HL-60 (cell line): ENCODE data around the gene SELENOI.
"Not testable (repeated sequence)": the region's sequence is repeated elsewhere in the genome, so short reads cannot be mapped to it uniquely, and the experiment has no call there.

Experiments
- DNase-seq, 2 experiments: peaks; one replicate each; pipeline ENCODE4 v3.0.0-alpha.2; 2010 to 2020; ENCODE audit warnings: low read depth in 1 of 2, low spot score in 1 of 2
- H3K27ac ChIP-seq: fragments of 250-450 bp; sonication (Bioruptor Pico); replicated peaks from 2 replicates; pipeline ENCODE4 v1.5.1; 2020; ENCODE audit warnings: mild to moderate bottlenecking, moderate library complexity
- H3K27me3 ChIP-seq: fragments of 250-450 bp; sonication (Bioruptor Pico); 2 replicates; pipeline ENCODE4 v1.5.1; 2021; ENCODE audit warnings: mild to moderate bottlenecking, moderate library complexity; ENCODE audit not compliant: insufficient read depth, poor library complexity, severe bottlenecking
- H3K4me3 ChIP-seq: replicated peaks from 2 replicates; pipeline ENCODE4 v1.5.1; 2011; ENCODE audit warnings: mild to moderate bottlenecking, control low read depth, low read length; ENCODE audit not compliant: insufficient read depth
- GABPA ChIP-seq: IDR thresholded peaks from 2 replicates; pipeline ENCODE4 v1.6.1; 2012; ENCODE audit warnings: low read depth
- POLR2AphosphoS5 ChIP-seq: IDR thresholded peaks from 2 replicates; pipeline ENCODE4 v1.6.1; 2012; ENCODE audit warnings: low read depth
- SPI1 ChIP-seq: IDR thresholded peaks from 2 replicates; pipeline ENCODE4 v1.6.1; 2012; ENCODE audit warnings: low read depth, mild to moderate bottlenecking, borderline replicate concordance
- TF ChIP-seq, protein P1 (sequence below): IDR thresholded peaks from one replicate; pipeline ENCODE4 v1.5.1; 2011; ENCODE audit warnings: low read length, control low read depth, inconsistent platforms; ENCODE audit not compliant: insufficient read depth
- TF ChIP-seq, protein P2 (sequence below): IDR thresholded peaks from 2 replicates; pipeline ENCODE4 v1.6.1; 2012; ENCODE audit warnings: low read depth; ENCODE audit not compliant: insufficient replicate concordance

SELENOI gene

GRCh38 chr2:26326514-26326913, 19.4 kb upstream of the SELENOI start:
- peak overlapping the region; percentile 79 for H3K27ac ChIP-seq
- no peak for DNase-seq
- H3K27me3 ChIP-seq: no peaks in the 10 kb centered on the region
- H3K4me3 ChIP-seq: no peak overlapping the region
- TF ChIP-seq POLR2AphosphoS5: no peak
- TF ChIP-seq, protein P1, sequence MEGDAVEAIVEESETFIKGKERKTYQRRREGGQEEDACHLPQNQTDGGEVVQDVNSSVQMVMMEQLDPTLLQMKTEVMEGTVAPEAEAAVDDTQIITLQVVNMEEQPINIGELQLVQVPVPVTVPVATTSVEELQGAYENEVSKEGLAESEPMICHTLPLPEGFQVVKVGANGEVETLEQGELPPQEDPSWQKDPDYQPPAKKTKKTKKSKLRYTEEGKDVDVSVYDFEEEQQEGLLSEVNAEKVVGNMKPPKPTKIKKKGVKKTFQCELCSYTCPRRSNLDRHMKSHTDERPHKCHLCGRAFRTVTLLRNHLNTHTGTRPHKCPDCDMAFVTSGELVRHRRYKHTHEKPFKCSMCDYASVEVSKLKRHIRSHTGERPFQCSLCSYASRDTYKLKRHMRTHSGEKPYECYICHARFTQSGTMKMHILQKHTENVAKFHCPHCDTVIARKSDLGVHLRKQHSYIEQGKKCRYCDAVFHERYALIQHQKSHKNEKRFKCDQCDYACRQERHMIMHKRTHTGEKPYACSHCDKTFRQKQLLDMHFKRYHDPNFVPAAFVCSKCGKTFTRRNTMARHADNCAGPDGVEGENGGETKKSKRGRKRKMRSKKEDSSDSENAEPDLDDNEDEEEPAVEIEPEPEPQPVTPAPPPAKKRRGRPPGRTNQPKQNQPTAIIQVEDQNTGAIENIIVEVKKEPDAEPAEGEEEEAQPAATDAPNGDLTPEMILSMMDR: no peak

DNA sequence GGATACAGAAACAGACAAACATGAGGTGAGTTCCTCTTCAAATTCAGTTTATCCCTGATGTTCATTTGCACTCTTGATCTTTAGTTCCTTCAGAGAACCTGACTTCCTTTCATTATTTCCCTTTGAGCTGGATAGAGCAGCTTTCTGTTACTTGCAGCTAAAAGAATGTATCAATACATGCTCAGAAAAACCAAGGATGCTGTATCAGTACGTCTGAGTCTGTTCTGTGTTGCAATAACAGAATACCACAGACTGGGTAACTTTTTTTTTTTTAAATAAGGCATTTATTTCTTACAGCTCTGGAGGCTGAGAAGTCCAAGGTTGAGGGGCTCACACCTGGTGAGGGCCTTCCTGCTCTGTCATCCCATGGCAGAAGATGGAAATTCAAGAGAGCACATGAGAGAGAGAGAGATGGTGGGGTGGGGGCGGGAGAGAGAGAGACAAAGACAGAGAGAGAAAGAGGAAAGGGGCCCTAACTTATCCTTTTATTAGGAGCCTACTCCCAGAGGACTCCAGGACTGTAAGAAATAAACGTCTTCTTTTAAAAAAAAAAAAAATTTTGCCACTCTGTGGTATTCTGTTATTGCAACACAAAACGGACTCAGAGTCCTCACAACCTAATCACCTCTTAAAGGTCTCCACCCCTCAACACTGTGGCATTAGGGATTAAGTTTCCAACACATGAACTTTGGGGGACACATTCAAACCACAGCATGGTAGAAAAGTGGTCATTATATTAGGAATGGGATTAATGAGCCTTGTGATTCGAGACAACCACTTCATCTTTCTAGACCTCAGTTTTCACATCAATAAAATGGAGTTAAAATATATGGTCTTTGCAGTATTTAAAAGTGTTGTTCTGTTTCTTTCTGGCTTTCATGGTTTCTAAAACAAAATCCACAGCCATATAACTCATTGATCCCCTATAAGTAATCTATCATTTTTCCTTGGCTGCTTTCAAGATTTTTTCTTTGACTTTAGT, 18.4 kb upstream of the SELENOI start:
- H3K4me3 ChIP-seq: no peak overlapping the region
- H3K27ac ChIP-seq: peak overlapping the region; percentile 79
- H3K27me3 ChIP-seq: no peaks in the 10 kb centered on the region
- TF ChIP-seq SPI1: 0 out of 2 replicates have a peak, but pooled peaks have one; percentile 7
- TF ChIP-seq, protein P1: no peak
- no peak for TF ChIP-seq GABPA
- peak; percentile 24; the same call in 1 of the 2 replicates for TF ChIP-seq POLR2AphosphoS5
- peak; percentile 49 to 60 for DNase-seq

GRCh38 chr2:26329083-26329482, 16.9 kb upstream of the SELENOI start:
- peak overlapping the region; percentile 79 for H3K27ac ChIP-seq
- DNase-seq, H3K4me3 ChIP-seq, H3K27me3 ChIP-seq: not testable (repeated sequence)

GRCh38 chr2:26330114-26330549, 15.8 kb upstream of the SELENOI start:
- DNase-seq: peak; percentile 82 to 97
- Histone ChIP-seq H3K27me3 (no peaks in the 10 kb centered on the region), H3K4me3 (no peak overlapping the region), H3K27ac (peak overlapping the region; percentile 69)
- TF ChIP-seq, protein P2, sequence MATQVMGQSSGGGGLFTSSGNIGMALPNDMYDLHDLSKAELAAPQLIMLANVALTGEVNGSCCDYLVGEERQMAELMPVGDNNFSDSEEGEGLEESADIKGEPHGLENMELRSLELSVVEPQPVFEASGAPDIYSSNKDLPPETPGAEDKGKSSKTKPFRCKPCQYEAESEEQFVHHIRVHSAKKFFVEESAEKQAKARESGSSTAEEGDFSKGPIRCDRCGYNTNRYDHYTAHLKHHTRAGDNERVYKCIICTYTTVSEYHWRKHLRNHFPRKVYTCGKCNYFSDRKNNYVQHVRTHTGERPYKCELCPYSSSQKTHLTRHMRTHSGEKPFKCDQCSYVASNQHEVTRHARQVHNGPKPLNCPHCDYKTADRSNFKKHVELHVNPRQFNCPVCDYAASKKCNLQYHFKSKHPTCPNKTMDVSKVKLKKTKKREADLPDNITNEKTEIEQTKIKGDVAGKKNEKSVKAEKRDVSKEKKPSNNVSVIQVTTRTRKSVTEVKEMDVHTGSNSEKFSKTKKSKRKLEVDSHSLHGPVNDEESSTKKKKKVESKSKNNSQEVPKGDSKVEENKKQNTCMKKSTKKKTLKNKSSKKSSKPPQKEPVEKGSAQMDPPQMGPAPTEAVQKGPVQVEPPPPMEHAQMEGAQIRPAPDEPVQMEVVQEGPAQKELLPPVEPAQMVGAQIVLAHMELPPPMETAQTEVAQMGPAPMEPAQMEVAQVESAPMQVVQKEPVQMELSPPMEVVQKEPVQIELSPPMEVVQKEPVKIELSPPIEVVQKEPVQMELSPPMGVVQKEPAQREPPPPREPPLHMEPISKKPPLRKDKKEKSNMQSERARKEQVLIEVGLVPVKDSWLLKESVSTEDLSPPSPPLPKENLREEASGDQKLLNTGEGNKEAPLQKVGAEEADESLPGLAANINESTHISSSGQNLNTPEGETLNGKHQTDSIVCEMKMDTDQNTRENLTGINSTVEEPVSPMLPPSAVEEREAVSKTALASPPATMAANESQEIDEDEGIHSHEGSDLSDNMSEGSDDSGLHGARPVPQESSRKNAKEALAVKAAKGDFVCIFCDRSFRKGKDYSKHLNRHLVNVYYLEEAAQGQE: no peak
- TF ChIP-seq POLR2AphosphoS5 (peak; percentile 40; the same call in 1 of the 2 replicates), GABPA (no peak), SPI1 (peak; percentile 38; the same call in 1 of the 2 replicates)
- TF ChIP-seq, protein P1: peak; percentile 81

DNA sequence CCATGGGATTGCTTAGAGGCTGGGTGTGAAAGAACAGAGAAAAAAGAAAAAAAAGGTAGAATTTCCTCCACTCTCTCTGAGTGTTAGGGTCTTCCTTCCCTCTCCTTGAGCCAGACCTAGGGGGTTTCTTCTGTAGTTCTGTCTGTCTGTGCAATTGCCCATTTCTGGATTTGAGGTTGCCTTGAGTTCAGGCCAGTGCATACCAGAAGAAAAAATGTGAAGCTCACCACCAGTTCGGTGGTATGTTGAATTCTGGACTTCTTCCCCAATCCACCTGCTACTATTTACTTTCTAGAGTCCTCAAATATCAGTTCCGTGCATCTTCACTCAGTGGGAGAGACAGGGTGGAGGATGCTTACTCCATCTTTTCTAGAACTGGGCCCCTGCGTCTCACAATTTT, 15.3 kb upstream of the SELENOI start:
- H3K27me3 ChIP-seq: no peaks in the 10 kb centered on the region
- H3K27ac ChIP-seq: peak overlapping the region; percentile 69
- TF ChIP-seq, protein P1: no peak
- TF ChIP-seq GABPA: no peak
- no peak for TF ChIP-seq SPI1
- TF ChIP-seq, protein P2: no peak
- TF ChIP-seq POLR2AphosphoS5: no peak
- no peak for DNase-seq
- no peak overlapping the region for H3K4me3 ChIP-seq

- DNase-seq, H3K27me3 ChIP-seq, H3K4me3 ChIP-seq, H3K27ac ChIP-seq: not testable (repeated sequence)
Measured at GRCh38 chr2:26331321-26331720, 14.6 kb upstream of the SELENOI start.
